HG02759 (cell line): ENCODE data around the gene WDR82.

Source experiments
- ATAC-seq: cut with Tn5 transposase; IDR thresholded peaks from one replicate; pipeline ENCODE4 v1.9.1; 2021; ENCODE audit warnings: mild to moderate bottlenecking, moderate library complexity; ENCODE audit not compliant: unreplicated experiment

Gene WDR82

DNA sequence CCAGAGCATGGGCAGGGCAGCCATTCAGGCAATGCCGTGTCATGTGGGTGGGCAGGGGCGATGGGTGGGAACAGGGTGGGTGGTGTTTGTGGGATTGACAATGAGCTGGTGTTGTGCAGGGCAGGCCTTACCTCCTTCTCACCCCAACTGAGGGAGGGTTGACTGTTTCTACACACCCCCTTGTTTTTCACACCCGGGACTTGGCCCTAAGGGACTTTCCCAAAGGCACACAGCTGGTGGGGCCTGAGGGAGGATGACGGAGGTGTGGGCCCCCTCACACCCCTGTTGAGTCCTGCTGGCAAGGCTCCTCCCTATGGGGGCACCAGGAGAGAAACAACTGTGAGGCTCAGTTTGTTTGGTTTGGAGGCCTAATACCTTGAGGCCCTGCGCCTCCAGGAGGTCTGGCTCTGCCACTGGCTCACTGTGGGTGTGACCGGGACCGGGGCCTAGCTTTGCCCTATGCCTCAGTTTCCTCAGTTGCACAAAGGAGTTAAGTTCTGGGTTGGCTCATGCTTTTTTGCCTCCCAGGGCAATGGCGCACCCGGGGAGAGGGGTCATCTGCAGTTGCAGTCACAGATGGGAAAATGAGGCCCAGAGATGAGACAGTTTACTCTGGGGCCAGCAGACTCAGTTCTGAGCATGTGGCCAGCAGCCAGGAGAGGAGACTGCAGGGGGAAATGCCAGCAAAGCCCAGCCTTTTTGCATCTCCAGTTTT lies 32.6 kb upstream of the WDR82 start:
- ATAC-seq = peak; percentile 52

GRCh38 chr3:52308308-52308707 lies 29.9 kb upstream of the WDR82 start:
- no peak for ATAC-seq

GRCh38 chr3:52306978-52307377 lies 28.5 kb upstream of the WDR82 start:
- ATAC-seq = no peak

DNA sequence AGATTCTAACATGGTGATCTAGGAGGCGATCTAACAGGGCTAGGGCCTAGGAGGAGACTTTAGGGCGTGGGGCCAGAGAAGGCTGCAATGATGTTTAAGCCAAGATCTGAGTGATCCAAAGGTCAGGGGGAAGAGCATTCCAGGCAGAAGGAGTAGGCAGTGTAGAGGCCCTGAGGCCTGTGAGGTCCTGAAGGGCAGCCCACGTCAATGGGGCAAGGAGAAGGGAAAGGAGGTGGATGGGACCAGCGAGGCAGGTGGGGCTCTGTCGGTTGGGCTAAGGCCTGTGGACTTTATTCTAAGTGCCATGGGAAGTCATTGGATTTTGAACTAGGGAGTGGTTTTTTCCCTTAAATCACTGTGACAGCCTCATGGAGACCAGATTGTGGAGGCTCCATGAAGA lies 27.5 kb upstream of the WDR82 start:
- no peak for ATAC-seq

DNA sequence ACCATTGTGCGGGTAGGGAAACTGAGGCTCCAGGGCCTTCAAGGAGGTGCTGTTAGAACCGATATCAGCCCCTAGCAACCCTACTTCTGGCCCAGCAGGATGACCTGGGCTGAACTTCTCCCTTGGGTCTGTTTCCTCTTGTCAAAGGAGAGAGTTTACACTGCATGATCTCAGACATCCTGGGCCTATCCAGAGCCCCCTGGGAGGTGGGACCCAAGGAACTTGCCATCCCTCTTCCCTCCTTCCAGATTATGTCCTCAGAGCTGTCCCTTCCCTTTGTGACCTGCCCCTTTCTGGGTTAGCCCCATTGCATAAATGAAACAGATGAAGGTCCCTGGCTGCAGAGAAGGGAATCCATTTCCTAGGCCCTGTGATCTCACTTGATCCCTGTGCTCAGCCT lies 25.4 kb upstream of the WDR82 start:
- no peak for ATAC-seq

DNA sequence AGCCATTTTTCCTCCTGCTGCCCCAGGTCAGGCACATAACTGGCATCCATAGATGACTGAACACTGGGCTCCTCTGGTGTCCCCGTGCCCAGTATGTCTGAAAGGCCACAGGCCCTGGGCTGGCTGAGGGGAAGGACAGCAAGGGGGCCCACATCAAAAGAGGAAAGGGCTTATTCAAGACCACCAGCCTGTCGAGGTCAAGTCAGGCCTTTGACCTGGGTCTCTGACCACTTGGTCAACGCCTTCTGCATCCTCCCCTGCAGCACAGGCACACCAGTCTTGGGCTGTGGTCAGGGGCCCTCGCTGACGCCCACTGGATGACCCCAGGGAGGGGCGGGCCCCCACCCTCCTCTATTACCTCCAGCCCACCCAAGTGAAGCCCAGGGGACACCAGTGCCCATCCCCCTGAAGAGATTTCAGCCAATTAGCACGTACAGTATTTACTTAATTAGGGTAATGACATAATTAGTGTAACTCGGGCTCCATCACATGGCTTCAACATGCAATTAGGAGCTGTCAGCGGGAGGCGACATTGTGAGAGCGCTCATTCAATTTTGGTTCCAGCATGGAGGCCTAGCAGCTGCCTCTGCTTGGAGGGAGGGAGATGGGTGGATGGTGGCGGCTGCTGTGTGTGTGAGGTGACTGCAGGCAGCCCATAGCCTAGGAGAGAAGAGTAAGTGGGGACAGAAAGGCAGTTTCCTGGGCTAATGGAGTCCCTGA lies 24.1 kb upstream of the WDR82 start:
- no peak for ATAC-seq

GRCh38 chr3:52299879-52300611 lies 21.6 kb upstream of the WDR82 start:
- peak; percentile 42 for ATAC-seq

- ATAC-seq = no peak
These were observed 20.9 kb upstream of the WDR82 start for GRCh38 chr3:52299247-52299878.

GRCh38 chr3:52298149-52299098 lies 20.0 kb upstream of the WDR82 start:
- ATAC-seq = no peak

- no peak for ATAC-seq
These were observed 19.0 kb upstream of the WDR82 start for GRCh38 chr3:52297242-52298148.

DNA sequence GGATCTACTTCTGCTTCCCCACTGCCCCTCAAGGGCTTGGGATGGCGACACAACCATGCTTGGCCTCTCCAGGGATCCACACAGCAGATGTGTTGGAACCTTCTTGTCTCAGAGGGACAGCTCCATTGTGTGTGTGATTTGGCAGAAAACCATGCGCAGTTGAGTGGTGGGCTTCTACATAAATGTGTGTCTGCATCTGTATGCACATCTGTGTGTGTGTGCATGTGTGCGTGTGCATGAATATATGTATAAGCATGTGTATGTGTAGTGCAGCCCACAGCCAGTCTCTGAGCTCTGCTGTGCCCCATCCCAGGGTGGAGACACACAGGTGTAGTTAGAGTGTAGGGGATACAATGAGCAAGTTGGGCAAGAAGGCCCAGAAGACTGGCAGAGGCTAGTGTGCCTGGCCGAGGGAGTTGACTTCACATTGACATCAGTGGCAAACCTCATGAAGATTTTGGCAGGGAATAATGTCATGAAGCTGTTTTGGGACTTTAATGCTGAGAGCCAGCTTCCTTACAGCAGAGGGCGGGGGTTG lies 17.3 kb upstream of the WDR82 start:
- no peak for ATAC-seq

- ATAC-seq = no peak
These were observed 16.1 kb upstream of the WDR82 start for GRCh38 chr3:52294320-52295150.

DNA sequence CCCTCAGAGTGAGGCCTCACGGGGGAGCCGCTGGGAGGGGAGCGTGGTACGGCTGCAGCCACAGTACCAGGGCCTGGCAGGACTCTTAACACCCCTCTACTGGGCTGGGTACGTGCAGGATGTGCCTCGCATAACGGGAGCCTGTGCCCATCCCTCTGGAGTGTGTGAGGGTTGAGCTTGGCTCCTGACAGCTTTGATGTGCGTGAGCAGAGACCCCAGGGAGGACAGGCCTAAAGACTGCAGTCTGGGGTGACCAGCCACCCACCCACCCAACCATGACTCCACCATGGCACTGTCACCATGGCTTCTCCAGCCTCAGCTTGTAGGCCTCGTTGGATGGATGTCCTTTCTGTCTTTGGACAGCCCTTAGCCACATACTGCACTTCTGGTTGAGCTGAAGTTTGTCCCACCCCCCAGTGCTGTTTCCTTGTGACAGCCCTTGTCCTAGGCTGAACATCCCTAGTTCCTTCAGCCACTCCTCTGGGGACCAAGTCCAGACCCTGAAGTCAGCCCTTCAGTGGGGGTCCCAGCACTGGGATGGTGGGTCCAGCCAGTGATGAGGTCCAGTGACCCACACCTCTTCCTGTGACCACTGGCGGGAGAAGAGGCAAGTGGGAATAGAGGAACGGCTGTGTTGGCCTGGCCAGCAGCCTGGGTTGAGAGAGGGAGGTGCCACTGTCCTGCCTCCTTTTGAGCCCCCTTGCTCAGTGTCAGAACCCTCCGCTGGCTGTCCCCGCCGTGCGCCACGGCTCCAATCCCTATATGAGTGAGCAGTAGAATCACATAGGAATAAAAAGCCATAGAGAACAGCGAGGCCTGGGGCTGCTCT lies 15.3 kb upstream of the WDR82 start:
- no peak for ATAC-seq

- no peak for ATAC-seq
These were observed 14.0 kb upstream of the WDR82 start for GRCh38 chr3:52292247-52293065.

GRCh38 chr3:52291508-52292181 lies 13.2 kb upstream of the WDR82 start:
- no peak for ATAC-seq
